ENCODE results near the gene SYT1.

DNA sequence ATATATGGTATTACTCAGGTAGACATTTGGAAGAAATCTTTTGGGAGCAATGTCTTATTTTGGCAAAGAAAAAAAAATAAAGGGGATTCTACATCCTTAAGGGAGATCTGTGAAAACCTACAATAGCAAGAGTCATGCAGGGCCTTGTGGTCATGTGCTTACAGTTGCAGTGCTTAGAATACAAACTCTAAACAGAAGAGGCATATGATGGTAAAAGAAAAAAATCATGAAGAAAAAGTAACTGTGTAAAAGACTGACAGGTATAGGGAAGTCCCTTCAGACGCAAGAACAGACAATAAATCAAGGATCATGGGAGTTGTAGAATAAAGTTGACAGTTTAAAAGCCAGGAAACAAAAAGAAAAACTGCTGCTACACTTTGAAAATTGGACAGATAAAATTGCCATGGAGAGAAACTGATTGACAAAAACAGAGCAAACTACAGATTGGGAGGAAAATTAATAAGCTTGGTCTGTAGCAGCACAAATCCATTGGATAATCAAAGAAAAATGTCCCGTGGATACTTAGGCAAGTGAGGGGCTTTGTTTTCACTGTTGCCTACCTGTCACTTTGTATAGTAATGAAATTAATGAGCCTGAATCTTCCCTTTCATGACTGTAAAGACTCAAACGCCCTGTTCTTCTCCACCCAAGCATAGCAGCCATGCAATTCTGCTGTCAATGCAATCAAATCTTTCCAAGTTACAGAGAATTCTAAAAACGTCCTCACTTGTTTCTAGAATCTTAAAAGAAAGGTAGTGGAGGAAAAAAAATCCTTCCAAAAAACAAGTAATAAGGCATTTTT lies 402.0 kb downstream of the SYT1 start:
- TF ChIP-seq, protein P1, sequence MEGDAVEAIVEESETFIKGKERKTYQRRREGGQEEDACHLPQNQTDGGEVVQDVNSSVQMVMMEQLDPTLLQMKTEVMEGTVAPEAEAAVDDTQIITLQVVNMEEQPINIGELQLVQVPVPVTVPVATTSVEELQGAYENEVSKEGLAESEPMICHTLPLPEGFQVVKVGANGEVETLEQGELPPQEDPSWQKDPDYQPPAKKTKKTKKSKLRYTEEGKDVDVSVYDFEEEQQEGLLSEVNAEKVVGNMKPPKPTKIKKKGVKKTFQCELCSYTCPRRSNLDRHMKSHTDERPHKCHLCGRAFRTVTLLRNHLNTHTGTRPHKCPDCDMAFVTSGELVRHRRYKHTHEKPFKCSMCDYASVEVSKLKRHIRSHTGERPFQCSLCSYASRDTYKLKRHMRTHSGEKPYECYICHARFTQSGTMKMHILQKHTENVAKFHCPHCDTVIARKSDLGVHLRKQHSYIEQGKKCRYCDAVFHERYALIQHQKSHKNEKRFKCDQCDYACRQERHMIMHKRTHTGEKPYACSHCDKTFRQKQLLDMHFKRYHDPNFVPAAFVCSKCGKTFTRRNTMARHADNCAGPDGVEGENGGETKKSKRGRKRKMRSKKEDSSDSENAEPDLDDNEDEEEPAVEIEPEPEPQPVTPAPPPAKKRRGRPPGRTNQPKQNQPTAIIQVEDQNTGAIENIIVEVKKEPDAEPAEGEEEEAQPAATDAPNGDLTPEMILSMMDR (IDR thresholded peaks at IDR 0.05): no peak
- TF ChIP-seq POLR2AphosphoS5 (IDR thresholded peaks at IDR 0.05): no peak

Data from sigmoid colon (tissue), 4 donors.